H9 (cell line): ENCODE data around the gene LRRFIP1. TPM values are rescaled to one million over a fixed set of nuclear protein-coding genes. Genes with fewer than 3 reads are reported as not detected.

Source experiments
- DNase-seq: peaks from one replicate; pipeline ENCODE4 v3.0.0-alpha.2; 2017
- H2AFZ ChIP-seq: one replicate; pipeline ENCODE4 v1.6.1; 2013; ENCODE audit warnings: mild to moderate bottlenecking, low read length, control low read depth, moderate library complexity
- H2AK5ac ChIP-seq: 2 replicates; pipeline ENCODE4 v1.6.1; 2013; ENCODE audit warnings: low read length, control low read depth, mixed read lengths; ENCODE audit not compliant: insufficient read length
- H2BK120ac ChIP-seq: one replicate; pipeline ENCODE4 v1.6.1; 2013; ENCODE audit warnings: low read depth, mild to moderate bottlenecking, low read length, control low read depth, inconsistent platforms; ENCODE audit not compliant: poor library complexity, severe bottlenecking
- H2BK12ac ChIP-seq: 2 replicates; pipeline ENCODE4 v1.6.1; 2013; ENCODE audit warnings: low read length, control low read depth, mixed read lengths, low read depth; ENCODE audit not compliant: insufficient read length
- H2BK15ac ChIP-seq: 2 replicates; pipeline ENCODE4 v1.6.1; 2013; ENCODE audit warnings: low read depth, low read length, control low read depth
- H2BK20ac ChIP-seq: one replicate; pipeline ENCODE4 v1.6.1; 2013; ENCODE audit warnings: low read depth, mild to moderate bottlenecking, low read length, control low read depth, inconsistent platforms; ENCODE audit not compliant: poor library complexity, severe bottlenecking
- H2BK5ac ChIP-seq: 2 replicates; pipeline ENCODE4 v1.6.1; 2013; ENCODE audit warnings: low read length, control low read depth, mixed read lengths; ENCODE audit not compliant: insufficient read length
- H3K14ac ChIP-seq: 2 replicates; pipeline ENCODE4 v1.6.1; 2013; ENCODE audit warnings: low read length, control low read depth; ENCODE audit not compliant: insufficient read depth
- H3K18ac ChIP-seq: 2 replicates; pipeline ENCODE4 v1.6.1; 2013; ENCODE audit warnings: low read depth, mild to moderate bottlenecking, mixed read lengths, low read length, control low read depth; ENCODE audit not compliant: insufficient read length
- H3K23ac ChIP-seq: 2 replicates; pipeline ENCODE4 v1.6.1; 2013; ENCODE audit warnings: low read length, control low read depth, mixed read lengths, low read depth; ENCODE audit not compliant: insufficient read length
- H3K23me2 ChIP-seq: 2 replicates; pipeline ENCODE4 v1.6.1; 2013; ENCODE audit warnings: low read depth, mild to moderate bottlenecking, mixed read lengths, low read length, control low read depth; ENCODE audit not compliant: insufficient read length, poor library complexity, severe bottlenecking
- H3K27ac ChIP-seq: 2 replicates; pipeline ENCODE4 v1.5.1; 2013; ENCODE audit warnings: low read length, control low read depth, mixed read lengths, low read depth; ENCODE audit not compliant: insufficient read length
- H3K27me3 ChIP-seq: 2 replicates; pipeline ENCODE4 v1.6.1; 2013; ENCODE audit warnings: low read length, control low read depth, inconsistent platforms; ENCODE audit not compliant: insufficient read depth
- H3K4ac ChIP-seq: 2 replicates; pipeline ENCODE4 v1.6.1; 2013; ENCODE audit warnings: low read depth, mild to moderate bottlenecking, control low read depth, inconsistent platforms, low read length, moderate library complexity
- H3K4me1 ChIP-seq: 2 replicates; pipeline ENCODE4 v1.6.1; 2013; ENCODE audit warnings: low read length, control low read depth, inconsistent platforms; ENCODE audit not compliant: insufficient read depth
- H3K4me2 ChIP-seq: 2 replicates; pipeline ENCODE4 v1.6.1; 2013; ENCODE audit warnings: low read length, control low read depth, mixed read lengths; ENCODE audit not compliant: insufficient read length, insufficient read depth
- H3K56ac ChIP-seq: 2 replicates; pipeline ENCODE4 v1.6.1; 2013; ENCODE audit warnings: low read depth, mild to moderate bottlenecking, mixed read lengths, low read length, control low read depth; ENCODE audit not compliant: insufficient read length
- H3K79me1 ChIP-seq: 2 replicates; pipeline ENCODE4 v1.6.1; 2013; ENCODE audit warnings: low read depth, mild to moderate bottlenecking, moderate library complexity, low read length, control low read depth, inconsistent platforms; ENCODE audit not compliant: insufficient read depth, poor library complexity, severe bottlenecking
- H3K79me2 ChIP-seq: 2 replicates; pipeline ENCODE4 v1.6.1; 2013; ENCODE audit warnings: low read length, control low read depth, inconsistent platforms; ENCODE audit not compliant: insufficient read depth
- H3K9ac ChIP-seq: 2 replicates; pipeline ENCODE4 v1.6.1; 2013; ENCODE audit warnings: low read length, control low read depth, mixed read lengths; ENCODE audit not compliant: insufficient read length; ENCODE audit errors: extremely low read depth
- H3K9me3 ChIP-seq: one replicate; pipeline ENCODE4 v1.6.1; 2013; ENCODE audit warnings: low read depth, low read length, inconsistent platforms; ENCODE audit not compliant: control insufficient read depth
- H3T11ph ChIP-seq: one replicate; pipeline ENCODE4 v1.6.1; 2013; ENCODE audit warnings: mild to moderate bottlenecking, low read length, control low read depth, inconsistent platforms
- H4K20me1 ChIP-seq: one replicate; pipeline ENCODE4 v1.6.1; 2013; ENCODE audit not compliant: control insufficient read depth, insufficient read length, insufficient read depth
- H4K5ac ChIP-seq: 2 replicates; pipeline ENCODE4 v1.6.1; 2013; ENCODE audit warnings: low read depth, mild to moderate bottlenecking, mixed read lengths, low read length, control low read depth; ENCODE audit not compliant: insufficient read length
- H4K8ac ChIP-seq: replicated peaks from 2 replicates; pipeline ENCODE4 v1.6.1; 2013; ENCODE audit warnings: low read length, control low read depth, mixed read lengths, low read depth; ENCODE audit not compliant: insufficient read length
- H4K91ac ChIP-seq: 2 replicates; pipeline ENCODE4 v1.6.1; 2013; ENCODE audit warnings: low read depth, mild to moderate bottlenecking, moderate library complexity, mixed read lengths, low read length, control low read depth; ENCODE audit not compliant: insufficient read length
- H3K27ac Mint-ChIP-seq, 3 experiments: 2 replicates in 2 of 3; 3 replicates in 1 of 3; pipeline ENCODE4 v1.8.0; 2020 to 2021; ENCODE audit warnings: mixed read lengths in 3 of 3, mild to moderate bottlenecking in 1 of 3, moderate library complexity in 1 of 3
- H3K27me3 Mint-ChIP-seq: 2 replicates; pipeline ENCODE4 v1.8.0; 2021; ENCODE audit warnings: low read depth, mild to moderate bottlenecking, moderate library complexity, mixed read lengths
- H3K36me3 Mint-ChIP-seq, 3 experiments: 2 replicates in 2 of 3; 3 replicates in 1 of 3; pipeline ENCODE4 v1.8.0; 2020 to 2021; ENCODE audit warnings: low read depth in 3 of 3, mixed read lengths in 3 of 3; ENCODE audit not compliant: insufficient read depth in 1 of 3
- H3K4me1 Mint-ChIP-seq, 2 experiments: 2 replicates each; pipeline ENCODE4 v1.8.0; 2020; ENCODE audit warnings: mixed read lengths in 2 of 2
- H3K4me3 Mint-ChIP-seq, 2 experiments: 2 replicates in 1 of 2; 3 replicates in 1 of 2; pipeline ENCODE4 v1.8.0; 2020 to 2021; ENCODE audit warnings: mild to moderate bottlenecking in 2 of 2, mixed read lengths in 2 of 2, moderate library complexity in 1 of 2
- H3K9me3 Mint-ChIP-seq, 2 experiments: 2 replicates in 1 of 2; 3 replicates in 1 of 2; pipeline ENCODE4 v1.8.0; 2020; ENCODE audit warnings: mild to moderate bottlenecking in 2 of 2, mixed read lengths in 2 of 2, moderate library complexity in 1 of 2
- CTCF ChIP-seq: fragments of 200-600 bp; sonication (generic); conservative IDR thresholded peaks from 3 replicates; pipeline ENCODE4 v1.8.0; 2021; ENCODE audit warnings: antibody characterized with exemption, mild to moderate bottlenecking
- WGBS: extraction: QIAGEN DNeasy Blood & Tissue Kit; methylation state at CpG from one replicate; pipeline ENCODE4 v1.1.7; 2013; ENCODE audit warnings: missing lambda C conversion rate, low lambda C conversion rate, mixed read lengths; ENCODE audit not compliant: insufficient read length; ENCODE audit errors: extremely low coverage; 5-methylcytosine and 5-hydroxymethylcytosine counted together
- total RNA-seq: library from RNA; stranded (reverse); gene quantifications from 2 replicates; pipeline ENCODE4 v1.2.1, GENCODE V29; 2021

LRRFIP1 gene
- total RNA-seq, 1 experiment from 2014 or later: 38.5 TPM

- WGBS: no CpG with 5 or more reads among the region's 7 CpGs
Measured at GRCh38 chr2:237722616-237723015, 95.2 kb downstream of the LRRFIP1 start.

More at GRCh38 chr2:237722616-237723015, 95.2 kb downstream of the LRRFIP1 start:
- Histone ChIP-seq H4K20me1 (no peaks in the 10 kb centered on the region), H3K4me2 (no peak overlapping the region), H2AK5ac (no peak overlapping the region), H3K23me2 (no peaks in the 10 kb centered on the region), H2BK20ac (no peak overlapping the region), H4K91ac (no peak overlapping the region), H2BK120ac (no peak overlapping the region), H4K5ac (no peak overlapping the region), H4K8ac (no peak overlapping the region), H3K9ac (no peak overlapping the region), H3K79me2 (peaks cover 2% of the 10 kb centered on the region; the same call in 1 of the 2 replicates), H2BK5ac (no peak overlapping the region), H3K4ac (no peak overlapping the region), H3K18ac (no peak overlapping the region), H3K4me1 (no peaks in the 10 kb centered on the region; the same call in 1 of the 2 replicates), H3K79me1 (no peaks in the 10 kb centered on the region), H3K56ac (no peak overlapping the region), H3K27me3 (no peaks in the 10 kb centered on the region), H3K14ac (no peak overlapping the region), H3T11ph (no peak overlapping the region), H2BK15ac (no peak overlapping the region), H3K23ac (no peak overlapping the region), H3K27ac (no peak overlapping the region), H2BK12ac (no peak overlapping the region), H3K9me3 (no peaks in the 10 kb centered on the region), H2AFZ (no peak overlapping the region)
- H3K4me3 Mint-ChIP-seq: no peak overlapping the region
- no peak for TF ChIP-seq CTCF
- H3K4me1 Mint-ChIP-seq: peaks cover 11 to 13% of the 10 kb centered on the region in 2 experiments
- H3K36me3 Mint-ChIP-seq: peaks cover 0 to 2% (median 0%) of the 10 kb centered on the region in 3 experiments; a peak in 3 of 7 replicates
- H3K27me3 Mint-ChIP-seq: no peaks in the 10 kb centered on the region
- no peaks in the 10 kb centered on the region for H3K9me3 Mint-ChIP-seq
- H3K27ac Mint-ChIP-seq: no peak overlapping the region; a peak in 1 of 7 replicates
- no peak for DNase-seq
